ENCODE measurements around the gene PLPPR2. TPM values are rescaled to one million over a fixed set of nuclear protein-coding genes. Genes with fewer than 3 reads are reported as not detected.

PLPPR2 gene
- total RNA-seq, 1 experiment from 2014 or later: 7.5 TPM

GRCh38 chr19:11410682-11411081, 55.5 kb downstream of the PLPPR2 start:
- H3K27me3 Mint-ChIP-seq (ENCODE audit: low read depth): no peaks in the 10 kb centered on the region
- TF ChIP-seq PRDM15 (CRISPR knock-in tag; IDR thresholded peaks at IDR 0.05) (no peak), NFE2L1 (CRISPR knock-in tag; IDR thresholded peaks at IDR 0.05) (no peak), ARID4B (CRISPR knock-in tag; IDR thresholded peaks at IDR 0.05; ENCODE audit: borderline replicate concordance) (no peak), TCF7 (CRISPR knock-in tag; IDR thresholded peaks at IDR 0.05; ENCODE audit: low read depth) (no peak), RELA (CRISPR knock-in tag; IDR thresholded peaks at IDR 0.05; ENCODE audit: borderline replicate concordance) (no peak), OVOL2 (CRISPR knock-in tag; IDR thresholded peaks at IDR 0.05; ENCODE audit: borderline replicate concordance) (no peak), ZNF416 (CRISPR knock-in tag; IDR thresholded peaks at IDR 0.05) (no peak), PRRX2 (CRISPR knock-in tag; IDR thresholded peaks at IDR 0.05) (no peak), FOXK1 (CRISPR knock-in tag; IDR thresholded peaks at IDR 0.05) (no peak), ELF4 (CRISPR knock-in tag; IDR thresholded peaks at IDR 0.05; ENCODE audit: low read depth) (no peak), TP53 (CRISPR knock-in tag; IDR thresholded peaks at IDR 0.05) (no peak), MYBL2 (CRISPR knock-in tag; IDR thresholded peaks at IDR 0.05) (no peak)
- TF ChIP-seq, protein P1, sequence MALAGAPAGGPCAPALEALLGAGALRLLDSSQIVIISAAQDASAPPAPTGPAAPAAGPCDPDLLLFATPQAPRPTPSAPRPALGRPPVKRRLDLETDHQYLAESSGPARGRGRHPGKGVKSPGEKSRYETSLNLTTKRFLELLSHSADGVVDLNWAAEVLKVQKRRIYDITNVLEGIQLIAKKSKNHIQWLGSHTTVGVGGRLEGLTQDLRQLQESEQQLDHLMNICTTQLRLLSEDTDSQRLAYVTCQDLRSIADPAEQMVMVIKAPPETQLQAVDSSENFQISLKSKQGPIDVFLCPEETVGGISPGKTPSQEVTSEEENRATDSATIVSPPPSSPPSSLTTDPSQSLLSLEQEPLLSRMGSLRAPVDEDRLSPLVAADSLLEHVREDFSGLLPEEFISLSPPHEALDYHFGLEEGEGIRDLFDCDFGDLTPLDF (CRISPR knock-in tag; IDR thresholded peaks at IDR 0.05): no peak
- TF ChIP-seq, protein P2, sequence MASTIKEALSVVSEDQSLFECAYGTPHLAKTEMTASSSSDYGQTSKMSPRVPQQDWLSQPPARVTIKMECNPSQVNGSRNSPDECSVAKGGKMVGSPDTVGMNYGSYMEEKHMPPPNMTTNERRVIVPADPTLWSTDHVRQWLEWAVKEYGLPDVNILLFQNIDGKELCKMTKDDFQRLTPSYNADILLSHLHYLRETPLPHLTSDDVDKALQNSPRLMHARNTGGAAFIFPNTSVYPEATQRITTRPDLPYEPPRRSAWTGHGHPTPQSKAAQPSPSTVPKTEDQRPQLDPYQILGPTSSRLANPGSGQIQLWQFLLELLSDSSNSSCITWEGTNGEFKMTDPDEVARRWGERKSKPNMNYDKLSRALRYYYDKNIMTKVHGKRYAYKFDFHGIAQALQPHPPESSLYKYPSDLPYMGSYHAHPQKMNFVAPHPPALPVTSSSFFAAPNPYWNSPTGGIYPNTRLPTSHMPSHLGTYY (CRISPR knock-in tag; IDR thresholded peaks at IDR 0.05): no peak
- TF ChIP-seq, protein P3, sequence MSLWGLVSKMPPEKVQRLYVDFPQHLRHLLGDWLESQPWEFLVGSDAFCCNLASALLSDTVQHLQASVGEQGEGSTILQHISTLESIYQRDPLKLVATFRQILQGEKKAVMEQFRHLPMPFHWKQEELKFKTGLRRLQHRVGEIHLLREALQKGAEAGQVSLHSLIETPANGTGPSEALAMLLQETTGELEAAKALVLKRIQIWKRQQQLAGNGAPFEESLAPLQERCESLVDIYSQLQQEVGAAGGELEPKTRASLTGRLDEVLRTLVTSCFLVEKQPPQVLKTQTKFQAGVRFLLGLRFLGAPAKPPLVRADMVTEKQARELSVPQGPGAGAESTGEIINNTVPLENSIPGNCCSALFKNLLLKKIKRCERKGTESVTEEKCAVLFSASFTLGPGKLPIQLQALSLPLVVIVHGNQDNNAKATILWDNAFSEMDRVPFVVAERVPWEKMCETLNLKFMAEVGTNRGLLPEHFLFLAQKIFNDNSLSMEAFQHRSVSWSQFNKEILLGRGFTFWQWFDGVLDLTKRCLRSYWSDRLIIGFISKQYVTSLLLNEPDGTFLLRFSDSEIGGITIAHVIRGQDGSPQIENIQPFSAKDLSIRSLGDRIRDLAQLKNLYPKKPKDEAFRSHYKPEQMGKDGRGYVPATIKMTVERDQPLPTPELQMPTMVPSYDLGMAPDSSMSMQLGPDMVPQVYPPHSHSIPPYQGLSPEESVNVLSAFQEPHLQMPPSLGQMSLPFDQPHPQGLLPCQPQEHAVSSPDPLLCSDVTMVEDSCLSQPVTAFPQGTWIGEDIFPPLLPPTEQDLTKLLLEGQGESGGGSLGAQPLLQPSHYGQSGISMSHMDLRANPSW (CRISPR knock-in tag; conservative IDR thresholded peaks at IDR 0.05; ENCODE audit: low read depth): no peak
- TF ChIP-seq, protein P4, sequence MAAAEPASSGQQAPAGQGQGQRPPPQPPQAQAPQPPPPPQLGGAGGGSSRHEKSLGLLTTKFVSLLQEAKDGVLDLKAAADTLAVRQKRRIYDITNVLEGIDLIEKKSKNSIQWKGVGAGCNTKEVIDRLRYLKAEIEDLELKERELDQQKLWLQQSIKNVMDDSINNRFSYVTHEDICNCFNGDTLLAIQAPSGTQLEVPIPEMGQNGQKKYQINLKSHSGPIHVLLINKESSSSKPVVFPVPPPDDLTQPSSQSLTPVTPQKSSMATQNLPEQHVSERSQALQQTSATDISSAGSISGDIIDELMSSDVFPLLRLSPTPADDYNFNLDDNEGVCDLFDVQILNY (CRISPR knock-in tag; IDR thresholded peaks at IDR 0.05): no peak
- H3K4me1 Mint-ChIP-seq: no peaks in the 10 kb centered on the region
- ChIA-PET CTCF (interaction anchor here (0.9 kb wide), 1 partner anchor 29 kb away, joined by 5 read pairs; no protein-coding TSS in a partner anchor), POLR2A (no interaction called here)
- DNase-seq (ENCODE audit: low spot score) (no peak), ATAC-seq (no peak)
- no peak overlapping the region for H3K4me3 Mint-ChIP-seq
- H3K27ac Mint-ChIP-seq: no peak overlapping the region
- H3K9me3 Mint-ChIP-seq: no peaks in the 10 kb centered on the region
- H3K36me3 Mint-ChIP-seq: peaks cover 35% of the 10 kb centered on the region

Data from WTC11 (cell line).